Urinary bladder (tissue), 4 donors: ENCODE results near the gene C6. TPM values are rescaled to one million over a fixed set of nuclear protein-coding genes. Genes with fewer than 3 reads are reported as not detected.
"Not testable (repeated sequence)": the region's sequence is repeated elsewhere in the genome, so short reads cannot be mapped to it uniquely, and the experiment has no call there.

Experiments
- DNase-seq: peaks from one replicate; pipeline ENCODE4 v3.0.0-alpha.2; 2015; ENCODE audit errors: extremely low spot score
- H3K27ac ChIP-seq: one replicate; pipeline ENCODE4 v1.5.1; 2013; ENCODE audit warnings: low read depth, mild to moderate bottlenecking, moderate library complexity
- H3K36me3 ChIP-seq: one replicate; pipeline ENCODE4 v1.6.1; 2013; ENCODE audit warnings: mild to moderate bottlenecking, moderate library complexity; ENCODE audit not compliant: insufficient read depth
- H3K4me1 ChIP-seq: one replicate; pipeline ENCODE4 v1.6.1; 2013; ENCODE audit warnings: mild to moderate bottlenecking, moderate library complexity; ENCODE audit not compliant: insufficient read depth
- H3K4me3 ChIP-seq: one replicate; pipeline ENCODE4 v1.5.1; 2013; ENCODE audit warnings: low read depth, low read length
- WGBS: extraction: QIAGEN DNeasy Blood & Tissue Kit; methylation state at CpG from one replicate; pipeline ENCODE4 v1.1.7; 2013; 5-methylcytosine and 5-hydroxymethylcytosine counted together
- polyA plus RNA-seq: library from polyadenylated mRNA; stranded (reverse); fragments of 200-250 nt; gene quantifications from one replicate; pipeline ENCODE4 v1.2.3, GENCODE V29; 2013
- total RNA-seq: library from RNA; depleted of rRNA; stranded (reverse); fragments of >200 nt; gene quantifications from one replicate; pipeline ENCODE4 v1.2.3, GENCODE V29; 2014
- donor health status: healthy with polysubstance abuse.
- donor health status: healthy.

The C6 gene
- total and polyA plus RNA-seq, 2 donors, result 1.1 to 1.4 TPM

GRCh38 chr5:41186143-41186542 is 27.2 kb downstream of the C6 start:
- 81% methylated on average over 1 of the region's 1 CpG for WGBS
- no peaks in the 10 kb centered on the region for H3K36me3 ChIP-seq
- no peak overlapping the region for H3K4me3 ChIP-seq
- H3K4me1 ChIP-seq, result no peaks in the 10 kb centered on the region
- DNase-seq, result no peak
- H3K27ac ChIP-seq, result no peak overlapping the region

- H3K36me3 ChIP-seq, H3K4me3 ChIP-seq, DNase-seq, H3K27ac ChIP-seq, H3K4me1 ChIP-seq: not testable (repeated sequence)
- WGBS, result 99% methylated on average over 1 of the region's 1 CpG
These were observed 30.0 kb downstream of the C6 start for GRCh38 chr5:41183331-41183730.

GRCh38 chr5:41182666-41183065 is 30.7 kb downstream of the C6 start:
- H3K4me1 ChIP-seq, result no peaks in the 10 kb centered on the region
- DNase-seq, result no peak
- H3K36me3 ChIP-seq, result no peaks in the 10 kb centered on the region
- no peak overlapping the region for H3K27ac ChIP-seq
- H3K4me3 ChIP-seq, result no peak overlapping the region

DNA sequence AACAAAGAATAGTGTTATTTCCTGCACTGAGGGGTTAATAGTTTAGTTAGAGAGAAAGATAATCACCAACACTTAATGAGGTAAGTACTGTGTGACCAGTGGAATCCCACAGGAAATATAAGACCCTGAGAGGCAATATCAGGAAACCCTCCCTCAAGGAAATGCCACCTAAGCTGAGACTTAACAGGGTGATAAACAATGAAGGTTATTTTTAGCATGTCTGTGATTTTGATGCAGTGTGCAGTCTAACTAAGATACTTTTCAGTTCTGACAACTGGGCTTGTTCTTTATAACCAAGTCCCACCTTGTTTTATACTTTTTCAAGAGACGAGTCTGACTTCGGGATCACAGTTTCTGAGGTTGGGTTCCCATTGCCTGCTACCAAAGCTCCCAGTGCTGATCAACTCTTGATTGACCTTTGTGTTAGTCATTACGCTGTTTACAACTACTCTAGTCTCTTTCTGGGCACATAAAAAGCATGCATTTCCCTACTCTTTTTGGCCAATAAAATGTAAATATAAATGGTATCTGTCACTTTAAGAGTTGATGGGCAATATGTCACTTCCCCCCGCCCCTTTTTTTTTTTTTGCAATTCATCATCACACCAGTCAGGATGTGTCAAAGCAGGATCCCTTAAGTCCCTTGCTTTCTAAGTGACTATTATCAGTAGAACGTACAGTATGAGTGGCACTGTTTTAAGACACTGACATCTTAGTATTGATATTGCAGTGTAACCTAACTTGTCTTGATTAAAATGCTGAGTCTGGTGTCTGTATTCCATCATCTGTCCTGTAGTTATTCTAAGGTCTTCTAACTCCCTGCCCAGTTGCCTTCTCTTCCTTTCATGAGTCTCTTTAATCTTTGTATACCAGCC is 31.4 kb downstream of the C6 start:
- WGBS, result 65% methylated on average over 5 of the region's 5 CpGs
- Histone ChIP-seq H3K4me3 (no peak overlapping the region), H3K36me3 (no peaks in the 10 kb centered on the region), H3K4me1 (no peaks in the 10 kb centered on the region), H3K27ac (no peak overlapping the region)
- DNase-seq, result no peak

- no peak for DNase-seq
- WGBS, result 52% methylated on average over 3 of the region's 3 CpGs
- Histone ChIP-seq H3K4me3 (no peak overlapping the region), H3K36me3 (no peaks in the 10 kb centered on the region), H3K4me1 (no peaks in the 10 kb centered on the region), H3K27ac (no peak overlapping the region)
These were observed 36.4 kb downstream of the C6 start for GRCh38 chr5:41176952-41177351.

DNA sequence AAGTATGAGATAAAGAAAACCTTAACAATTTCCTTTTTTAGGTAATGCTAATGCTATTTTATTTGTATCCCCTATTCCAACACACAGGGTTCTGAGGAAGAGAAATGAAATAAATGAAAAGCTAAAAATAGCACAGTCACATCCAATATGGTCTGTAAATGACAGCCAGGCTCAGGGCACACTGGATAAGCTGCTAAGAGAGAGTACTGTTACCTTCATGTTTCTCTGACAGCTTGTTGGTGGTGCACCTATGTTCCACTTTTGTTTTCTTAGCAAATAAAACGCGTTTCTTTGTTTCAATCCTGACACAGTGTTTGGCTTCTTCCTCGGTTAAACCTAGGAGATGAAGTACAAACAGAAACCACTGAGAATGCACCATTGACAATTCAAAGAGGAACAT is 41.3 kb downstream of the C6 start:
- WGBS, result 83% methylated on average over 3 of the region's 3 CpGs
- no peaks in the 10 kb centered on the region for H3K4me1 ChIP-seq
- DNase-seq, result no peak
- H3K27ac ChIP-seq, result no peak overlapping the region
- no peak overlapping the region for H3K4me3 ChIP-seq
- no peaks in the 10 kb centered on the region for H3K36me3 ChIP-seq

DNA sequence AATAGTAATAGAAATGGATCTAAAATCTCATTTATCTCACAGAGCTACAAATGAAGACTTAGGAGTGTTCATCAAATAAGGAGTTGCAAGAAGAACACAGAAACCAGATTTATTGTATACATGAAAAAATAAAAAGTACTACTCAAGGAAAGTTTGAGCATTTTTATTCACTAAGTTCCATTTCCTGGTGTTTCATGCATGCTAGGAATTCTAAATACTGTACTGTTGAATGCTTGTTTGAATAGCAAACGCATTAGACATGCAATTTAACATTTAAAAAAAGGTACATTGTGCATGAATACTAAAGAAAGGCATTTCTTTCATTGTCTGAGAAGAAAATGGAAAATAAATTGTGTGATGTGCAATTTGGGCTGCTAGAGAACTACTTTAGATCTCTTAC is 52.1 kb downstream of the C6 start:
- Histone ChIP-seq H3K36me3 (no peaks in the 10 kb centered on the region), H3K4me1 (no peaks in the 10 kb centered on the region), H3K27ac (no peak overlapping the region), H3K4me3 (no peak overlapping the region)
- no peak for DNase-seq
- 53% methylated on average over 1 of the region's 1 CpG for WGBS

DNA sequence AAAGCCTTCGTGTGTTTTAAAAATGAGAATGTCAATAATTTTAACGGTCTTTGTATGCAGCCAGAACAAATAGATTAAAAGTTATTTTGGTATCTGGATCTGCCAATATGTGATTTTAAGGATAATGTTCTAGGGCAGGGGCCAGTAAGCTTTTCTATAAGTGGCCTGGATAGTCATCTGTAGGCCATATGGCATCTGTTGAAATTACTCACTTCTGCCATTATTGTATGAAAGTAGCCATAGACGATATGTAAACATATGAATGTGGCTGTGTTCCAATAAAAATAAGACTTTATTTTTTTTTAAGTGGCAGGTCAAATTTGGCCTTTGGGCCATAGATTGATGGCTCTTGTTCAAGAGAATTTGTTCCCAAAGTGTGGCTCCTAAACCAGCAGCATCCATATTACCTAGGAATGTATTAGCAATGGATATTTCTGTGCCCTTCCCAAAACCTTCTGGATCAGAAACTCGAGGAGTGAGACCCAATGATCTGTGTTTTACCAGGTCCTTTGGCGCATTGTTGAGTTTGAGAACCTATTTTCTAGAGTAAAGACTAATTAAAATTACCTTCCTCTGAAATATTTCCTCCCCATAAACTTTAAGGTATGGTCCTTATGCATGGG is 55.9 kb downstream of the C6 start:
- no peak for DNase-seq
- WGBS, result 74% methylated on average over 5 of the region's 5 CpGs

DNA sequence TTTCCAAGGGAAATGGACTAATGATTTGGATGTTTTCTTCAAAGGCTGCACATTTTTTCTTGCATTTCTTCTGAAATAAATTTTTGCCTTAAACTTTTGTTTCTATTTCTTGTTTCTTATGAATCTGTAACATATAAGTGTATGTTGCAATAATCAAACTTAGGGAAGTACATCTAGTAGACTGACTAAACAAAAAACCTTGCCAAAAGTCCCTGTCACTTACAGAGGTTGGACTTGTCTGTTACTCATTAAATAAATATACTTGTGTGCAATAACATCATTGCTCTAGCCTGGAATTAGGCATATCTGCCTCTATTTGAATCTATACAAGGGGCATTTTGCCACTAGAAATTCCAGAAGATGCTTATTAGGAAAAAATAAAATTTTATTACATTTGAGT is 56.6 kb downstream of the C6 start:
- H3K4me3 ChIP-seq, result no peak overlapping the region
- no peak for DNase-seq
- no peaks in the 10 kb centered on the region for H3K36me3 ChIP-seq
- no peak overlapping the region for H3K27ac ChIP-seq
- H3K4me1 ChIP-seq, result no peaks in the 10 kb centered on the region

More for the DNA sequence above, 55.9 kb downstream of the C6 start:
- Histone ChIP-seq H3K36me3 (no peaks in the 10 kb centered on the region), H3K4me3 (no peak overlapping the region), H3K27ac (no peak overlapping the region), H3K4me1 (no peaks in the 10 kb centered on the region)

- no peak overlapping the region for H3K27ac ChIP-seq
- no peak overlapping the region for H3K4me3 ChIP-seq
- 82% methylated on average over 3 of the region's 3 CpGs for WGBS
- no peaks in the 10 kb centered on the region for H3K4me1 ChIP-seq
- DNase-seq, result no peak
- H3K36me3 ChIP-seq, result no peaks in the 10 kb centered on the region
These were observed 58.8 kb downstream of the C6 start for GRCh38 chr5:41154491-41154890.

- Histone ChIP-seq H3K4me3 (no peak overlapping the region), H3K36me3 (no peaks in the 10 kb centered on the region), H3K4me1 (no peaks in the 10 kb centered on the region), H3K27ac (no peak overlapping the region)
- WGBS, result 56% methylated on average over 4 of the region's 4 CpGs
- DNase-seq, result no peak
These were observed 61.8 kb downstream of the C6 start for GRCh38 chr5:41151564-41151963.

- Histone ChIP-seq H3K4me3 (no peak overlapping the region), H3K27ac (no peak overlapping the region), H3K4me1 (no peaks in the 10 kb centered on the region), H3K36me3 (no peaks in the 10 kb centered on the region)
- 78% methylated on average over 1 of the region's 1 CpG for WGBS
- no peak for DNase-seq
These were observed 64.9 kb downstream of the C6 start for GRCh38 chr5:41148448-41148847.

- 87% methylated on average over 5 of the region's 5 CpGs for WGBS
- Histone ChIP-seq H3K4me1 (no peaks in the 10 kb centered on the region), H3K4me3 (no peak overlapping the region), H3K36me3 (no peaks in the 10 kb centered on the region), H3K27ac (no peak overlapping the region)
- no peak for DNase-seq
These were observed 68.0 kb downstream of the C6 start for GRCh38 chr5:41145306-41145705.

DNA sequence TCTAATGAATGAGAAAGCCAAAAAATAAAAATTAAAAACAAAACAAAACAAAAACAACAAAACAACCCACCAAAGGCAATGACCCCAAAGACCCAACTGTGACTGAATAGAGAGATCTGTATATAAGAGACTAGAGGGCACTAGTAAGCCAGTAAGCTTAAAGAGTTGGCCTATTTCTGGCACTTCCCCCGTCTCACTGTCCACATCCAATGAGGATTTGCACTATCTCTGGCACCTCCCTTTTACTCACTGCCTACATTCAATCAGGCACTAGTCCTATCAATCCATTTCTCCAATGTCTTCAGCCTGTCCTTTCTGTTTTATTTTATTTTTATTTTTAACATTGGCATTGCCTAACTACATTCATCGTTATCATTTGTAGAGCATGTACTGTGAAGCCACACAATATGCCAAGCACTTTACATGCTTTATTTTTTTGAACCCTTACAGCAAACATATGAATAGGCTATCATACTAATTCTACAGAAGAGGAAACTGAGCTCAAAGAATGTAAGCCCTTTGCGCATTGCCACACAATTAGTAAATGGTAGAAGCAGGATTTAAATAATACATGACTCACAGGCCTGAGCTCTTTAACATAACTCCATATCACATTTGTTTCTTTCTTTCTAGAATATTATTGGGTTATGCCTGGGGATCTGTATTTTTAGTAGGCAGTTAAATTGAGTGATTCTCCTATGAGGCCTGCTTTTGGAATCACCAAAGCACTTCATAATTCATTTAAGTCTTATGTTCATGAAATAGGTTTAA is 70.0 kb downstream of the C6 start:
- DNase-seq, result no peak
- H3K36me3 ChIP-seq, result no peaks in the 10 kb centered on the region
- no peak overlapping the region for H3K4me3 ChIP-seq
- no peaks in the 10 kb centered on the region for H3K4me1 ChIP-seq
- H3K27ac ChIP-seq, result no peak overlapping the region
- WGBS, result 79% methylated on average over 3 of the region's 3 CpGs
